Hepatocyte (in vitro differentiated cells): ENCODE measurements around the gene NKX2-2. TPM values are rescaled to one million over a fixed set of nuclear protein-coding genes. Genes with fewer than 3 reads are reported as not detected.

Source experiments
- DNase-seq: peaks from one replicate; pipeline ENCODE4 v3.0.0-alpha.2; 2016; ENCODE audit warnings: low spot score
- H2AFZ ChIP-seq: fragments of 200-600 bp; sonication (generic); 2 replicates; pipeline ENCODE4 v1.6.0; 2016; ENCODE audit warnings: antibody characterized with exemption, mild to moderate bottlenecking
- H3K27ac ChIP-seq: fragments of 200-600 bp; sonication (generic); 2 replicates; pipeline ENCODE4 v1.5.1; 2016; ENCODE audit warnings: mild to moderate bottlenecking
- H3K27me3 ChIP-seq: fragments of 200-600 bp; sonication (generic); 2 replicates; pipeline ENCODE4 v1.6.1; 2016
- H3K36me3 ChIP-seq: fragments of 200-600 bp; sonication (generic); replicated peaks from 2 replicates; pipeline ENCODE4 v1.5.1; 2016; ENCODE audit warnings: low read depth; ENCODE audit not compliant: insufficient read depth
- H3K4me1 ChIP-seq: fragments of 200-600 bp; sonication (generic); 2 replicates; pipeline ENCODE4 v1.5.1; 2016; ENCODE audit warnings: mild to moderate bottlenecking, moderate library complexity; ENCODE audit not compliant: insufficient read depth
- H3K4me2 ChIP-seq: fragments of 200-600 bp; sonication (generic); 2 replicates; pipeline ENCODE4 v1.6.0; 2016
- H3K4me3 ChIP-seq: fragments of 200-600 bp; sonication (generic); 2 replicates; pipeline ENCODE4 v1.5.1; 2016; ENCODE audit warnings: mild to moderate bottlenecking
- H3K79me2 ChIP-seq: fragments of 200-600 bp; sonication (generic); 2 replicates; pipeline ENCODE4 v1.6.0; 2017; ENCODE audit warnings: mild to moderate bottlenecking
- H3K9me2 ChIP-seq: fragments of 200-600 bp; sonication (generic); replicated peaks from 2 replicates; pipeline ENCODE4 v1.6.0; 2017; ENCODE audit warnings: mild to moderate bottlenecking; ENCODE audit not compliant: insufficient read depth
- H3K9me3 ChIP-seq: fragments of 200-600 bp; sonication (generic); 2 replicates; pipeline ENCODE4 v1.5.1; 2016; ENCODE audit warnings: low read depth, mild to moderate bottlenecking
- H4K20me1 ChIP-seq: fragments of 200-600 bp; sonication (generic); 2 replicates; pipeline ENCODE4 v1.6.0; 2016; ENCODE audit warnings: mild to moderate bottlenecking; ENCODE audit not compliant: insufficient read depth, poor library complexity, severe bottlenecking
- EZH2 ChIP-seq: fragments of 200-600 bp; sonication (generic); IDR thresholded peaks from 2 replicates; pipeline ENCODE4 v1.6.1; 2016; ENCODE audit warnings: antibody characterized with exemption, mild to moderate bottlenecking, borderline replicate concordance
- EZH2phosphoT487 ChIP-seq: fragments of 200-600 bp; sonication (generic); IDR thresholded peaks from one replicate; pipeline ENCODE4 v1.6.1; 2018; ENCODE audit warnings: antibody characterized with exemption, mild to moderate bottlenecking, low read depth, moderate library complexity; ENCODE audit not compliant: unreplicated experiment, severe bottlenecking
- WGBS: methylation state at CpG from one replicate; pipeline ENCODE4 v1.1.6; 2016; ENCODE audit warnings: low lambda C conversion rate; ENCODE audit errors: missing lambda C conversion rate; 5-methylcytosine and 5-hydroxymethylcytosine counted together
- polyA plus RNA-seq: library from polyadenylated mRNA; unstranded; fragments of >200 nt; fragmentation: Nextera tagmentation; extraction: Ambion mirVana; gene quantifications from 2 replicates; pipeline ENCODE4 v1.2.1, GENCODE V29; 2016
- total RNA-seq: library from RNA; depleted of rRNA; stranded (reverse); fragments of >200 nt; gene quantifications from 2 replicates; pipeline ENCODE4 v1.2.3, GENCODE V29; 2014
- TF ChIP-seq, protein P1 (sequence below): fragments of 200-600 bp; sonication (generic); IDR thresholded peaks from 2 replicates; pipeline ENCODE4 v1.5.1; 2016; ENCODE audit warnings: antibody characterized with exemption, mild to moderate bottlenecking; ENCODE audit not compliant: poor library complexity

Gene NKX2-2
- total and polyA plus RNA-seq, 2 experiments from 2014 or later = 0.33 TPM; not detected in 1

DNA sequence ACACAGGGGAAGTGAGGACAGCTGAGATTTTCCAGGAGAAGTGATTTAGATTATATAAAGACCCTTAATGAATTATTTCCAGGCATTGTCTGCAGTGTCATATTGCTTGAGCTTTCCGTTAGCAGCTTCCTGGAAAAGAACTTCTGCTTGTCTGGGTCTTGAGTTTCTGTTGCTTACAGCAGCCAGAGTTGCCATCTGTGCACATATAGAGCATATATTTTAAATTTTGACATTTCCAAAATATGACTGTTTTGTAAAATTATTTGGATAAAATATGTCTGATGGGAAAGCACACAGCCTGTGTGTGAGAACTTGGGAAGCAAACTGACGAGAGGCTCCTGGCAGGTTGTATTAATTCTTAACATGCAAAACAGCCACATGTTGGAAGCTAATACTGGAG lies 21.0 kb upstream of the NKX2-2 start:
- 79% methylated on average over 2 of the region's 2 CpGs for WGBS
- H3K4me3 ChIP-seq = no peak overlapping the region
- H2AFZ ChIP-seq = no peak overlapping the region
- H3K27ac ChIP-seq = no peak overlapping the region
- H3K27me3 ChIP-seq = peaks cover 27% of the 10 kb centered on the region
- TF ChIP-seq, protein P1, sequence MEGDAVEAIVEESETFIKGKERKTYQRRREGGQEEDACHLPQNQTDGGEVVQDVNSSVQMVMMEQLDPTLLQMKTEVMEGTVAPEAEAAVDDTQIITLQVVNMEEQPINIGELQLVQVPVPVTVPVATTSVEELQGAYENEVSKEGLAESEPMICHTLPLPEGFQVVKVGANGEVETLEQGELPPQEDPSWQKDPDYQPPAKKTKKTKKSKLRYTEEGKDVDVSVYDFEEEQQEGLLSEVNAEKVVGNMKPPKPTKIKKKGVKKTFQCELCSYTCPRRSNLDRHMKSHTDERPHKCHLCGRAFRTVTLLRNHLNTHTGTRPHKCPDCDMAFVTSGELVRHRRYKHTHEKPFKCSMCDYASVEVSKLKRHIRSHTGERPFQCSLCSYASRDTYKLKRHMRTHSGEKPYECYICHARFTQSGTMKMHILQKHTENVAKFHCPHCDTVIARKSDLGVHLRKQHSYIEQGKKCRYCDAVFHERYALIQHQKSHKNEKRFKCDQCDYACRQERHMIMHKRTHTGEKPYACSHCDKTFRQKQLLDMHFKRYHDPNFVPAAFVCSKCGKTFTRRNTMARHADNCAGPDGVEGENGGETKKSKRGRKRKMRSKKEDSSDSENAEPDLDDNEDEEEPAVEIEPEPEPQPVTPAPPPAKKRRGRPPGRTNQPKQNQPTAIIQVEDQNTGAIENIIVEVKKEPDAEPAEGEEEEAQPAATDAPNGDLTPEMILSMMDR = no peak
- TF ChIP-seq EZH2phosphoT487 = no peak
- no peak for TF ChIP-seq EZH2
- H3K9me3 ChIP-seq = no peaks in the 10 kb centered on the region
- no peaks in the 10 kb centered on the region for H3K36me3 ChIP-seq
- no peak for DNase-seq
- H3K9me2 ChIP-seq = no peaks in the 10 kb centered on the region
- no peaks in the 10 kb centered on the region for H3K79me2 ChIP-seq
- no peaks in the 10 kb centered on the region for H4K20me1 ChIP-seq
- no peak overlapping the region for H3K4me2 ChIP-seq
- H3K4me1 ChIP-seq = no peaks in the 10 kb centered on the region

DNA sequence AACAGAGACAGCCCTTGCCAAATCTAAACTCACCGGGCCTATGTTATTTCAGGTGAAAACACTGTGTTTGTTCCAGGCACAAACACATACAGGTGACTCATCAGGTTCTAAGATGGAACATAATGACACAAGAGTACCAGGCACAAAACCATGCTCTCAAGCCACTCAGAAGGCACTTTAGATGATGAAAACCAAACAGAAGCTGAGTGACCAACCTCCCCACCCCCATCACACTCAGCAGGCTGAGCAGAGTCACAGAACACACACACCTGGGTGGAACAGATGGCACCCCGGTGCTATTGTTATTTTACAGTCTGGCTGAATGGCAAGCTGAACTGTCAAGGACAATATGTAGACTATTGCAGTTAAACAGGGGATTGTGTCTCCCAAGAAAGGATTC lies 20.6 kb upstream of the NKX2-2 start:
- H3K9me3 ChIP-seq = no peaks in the 10 kb centered on the region
- 72% methylated on average over 2 of the region's 2 CpGs for WGBS

DNA sequence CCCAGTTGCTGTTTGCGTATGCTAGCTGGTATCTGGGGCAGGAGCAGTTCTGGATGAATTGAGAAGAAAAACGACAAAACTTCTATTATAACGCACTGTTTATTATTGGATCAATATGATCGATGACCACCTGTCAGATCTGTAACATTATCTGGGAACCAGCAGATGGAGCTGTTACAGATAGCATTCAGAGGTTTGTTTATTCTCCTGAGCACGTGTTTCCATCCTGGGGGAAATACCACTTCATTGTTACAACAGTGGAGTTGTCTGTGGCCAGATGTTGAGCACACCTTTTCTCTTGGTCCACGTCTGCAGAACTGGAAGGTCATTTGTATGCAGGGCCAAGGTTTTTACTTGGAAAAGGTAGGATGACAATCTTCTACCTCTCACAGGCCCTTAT lies 16.0 kb upstream of the NKX2-2 start:
- no peaks in the 10 kb centered on the region for H3K79me2 ChIP-seq
- H3K27ac ChIP-seq = no peak overlapping the region
- peaks cover 58% of the 10 kb centered on the region for H3K27me3 ChIP-seq
- WGBS = 38% methylated on average over 6 of the region's 6 CpGs
- H3K9me3 ChIP-seq = no peaks in the 10 kb centered on the region
- H2AFZ ChIP-seq = no peak overlapping the region
- no peaks in the 10 kb centered on the region for H3K36me3 ChIP-seq
- no peak overlapping the region for H3K4me2 ChIP-seq
- no peaks in the 10 kb centered on the region for H4K20me1 ChIP-seq
- H3K9me2 ChIP-seq = no peaks in the 10 kb centered on the region
- H3K4me1 ChIP-seq = no peaks in the 10 kb centered on the region
- TF ChIP-seq, protein P1 = peak; percentile 39
- no peak for TF ChIP-seq EZH2phosphoT487
- no peak overlapping the region for H3K4me3 ChIP-seq
- DNase-seq = no peak

More for the DNA sequence above, 20.6 kb upstream of the NKX2-2 start:
- no peak for DNase-seq
- Histone ChIP-seq H3K4me1 (no peaks in the 10 kb centered on the region), H3K9me2 (no peaks in the 10 kb centered on the region), H4K20me1 (no peaks in the 10 kb centered on the region), H3K79me2 (no peaks in the 10 kb centered on the region), H3K27me3 (peaks cover 27% of the 10 kb centered on the region), H3K36me3 (no peaks in the 10 kb centered on the region), H3K4me3 (no peak overlapping the region), H2AFZ (no peak overlapping the region), H3K27ac (no peak overlapping the region), H3K4me2 (no peak overlapping the region)
- TF ChIP-seq, protein P1 = no peak
- TF ChIP-seq EZH2 (no peak), EZH2phosphoT487 (no peak)

DNA sequence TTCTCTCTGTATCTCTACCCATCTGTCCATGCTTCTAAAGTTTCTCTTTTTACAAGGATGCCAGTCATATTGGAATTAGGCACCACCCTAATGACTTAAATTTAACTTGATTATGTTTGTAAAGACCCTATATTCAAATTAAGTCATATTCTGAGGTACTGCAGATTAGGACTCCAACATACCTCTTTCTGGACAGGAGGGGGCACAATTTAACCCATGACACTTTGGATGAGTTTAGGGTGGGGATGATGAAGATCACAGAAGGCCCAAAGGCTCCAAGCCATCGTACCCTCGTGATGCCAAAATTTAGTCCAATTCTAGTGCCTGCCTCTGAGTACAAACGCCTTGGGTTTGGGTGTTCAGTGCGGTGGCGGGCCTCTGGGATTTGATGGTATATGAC lies 15.0 kb upstream of the NKX2-2 start:
- Histone ChIP-seq H3K36me3 (no peaks in the 10 kb centered on the region), H4K20me1 (no peaks in the 10 kb centered on the region), H3K9me2 (no peaks in the 10 kb centered on the region), H3K27ac (no peak overlapping the region), H3K9me3 (no peaks in the 10 kb centered on the region), H3K4me3 (no peak overlapping the region), H3K79me2 (no peaks in the 10 kb centered on the region), H3K4me1 (no peaks in the 10 kb centered on the region), H3K27me3 (peaks cover 62% of the 10 kb centered on the region), H2AFZ (no peak overlapping the region), H3K4me2 (no peak overlapping the region)
- TF ChIP-seq, protein P1 = no peak
- no peak for TF ChIP-seq EZH2phosphoT487
- no peak for TF ChIP-seq EZH2
- 92% methylated on average over 5 of the region's 5 CpGs for WGBS
- DNase-seq = no peak
